Kidney tubule cell (primary cell): ENCODE results near the gene ABCF3.

Source experiments
- DNase-seq: peaks from one replicate; pipeline ENCODE4 v3.0.0-alpha.2; 2018; ENCODE audit warnings: low spot score

Gene ABCF3

GRCh38 chr3:184167786-184168185, 18.2 kb upstream of the ABCF3 start:
- DNase-seq = no peak

DNA sequence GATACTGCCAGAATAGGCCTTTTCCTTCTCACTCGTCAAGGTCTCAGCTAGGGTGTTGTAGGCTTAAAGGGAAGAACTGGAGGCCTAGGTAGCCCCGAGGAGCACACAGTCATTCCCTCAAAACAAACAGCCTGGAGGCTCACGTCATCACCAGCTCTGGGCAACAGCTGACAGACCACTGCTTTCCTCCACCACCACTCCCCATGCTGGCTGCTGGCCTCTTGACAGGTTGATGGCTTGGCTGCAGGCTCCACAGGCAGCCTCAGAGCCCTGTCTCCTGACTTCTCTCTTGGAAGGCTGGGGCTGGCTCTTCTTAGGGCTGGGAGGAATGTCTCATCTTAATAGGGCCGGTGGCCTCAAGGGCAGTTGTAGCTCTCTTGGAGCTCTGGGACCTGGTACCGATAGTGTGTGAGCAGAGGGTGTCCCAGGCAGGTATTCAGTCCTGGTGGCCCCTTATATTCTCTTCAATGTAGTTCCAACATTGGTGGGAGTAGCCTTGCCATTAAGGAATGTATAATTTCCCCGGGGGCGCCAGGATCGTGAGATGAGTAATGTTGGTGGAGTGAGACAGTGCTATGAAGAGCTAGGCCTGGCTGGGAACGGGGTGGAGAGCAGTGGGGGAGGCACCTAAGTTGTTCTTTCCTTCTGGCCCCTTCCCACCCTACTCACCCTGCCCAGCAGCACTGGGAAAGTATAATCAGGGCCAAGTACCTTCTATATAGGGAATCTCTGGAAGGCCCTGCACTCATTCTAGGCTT, 17.5 kb upstream of the ABCF3 start:
- DNase-seq = peak; percentile 15

- no peak for DNase-seq
Observed at GRCh38 chr3:184169896-184170875, 15.8 kb upstream of the ABCF3 start.

DNA sequence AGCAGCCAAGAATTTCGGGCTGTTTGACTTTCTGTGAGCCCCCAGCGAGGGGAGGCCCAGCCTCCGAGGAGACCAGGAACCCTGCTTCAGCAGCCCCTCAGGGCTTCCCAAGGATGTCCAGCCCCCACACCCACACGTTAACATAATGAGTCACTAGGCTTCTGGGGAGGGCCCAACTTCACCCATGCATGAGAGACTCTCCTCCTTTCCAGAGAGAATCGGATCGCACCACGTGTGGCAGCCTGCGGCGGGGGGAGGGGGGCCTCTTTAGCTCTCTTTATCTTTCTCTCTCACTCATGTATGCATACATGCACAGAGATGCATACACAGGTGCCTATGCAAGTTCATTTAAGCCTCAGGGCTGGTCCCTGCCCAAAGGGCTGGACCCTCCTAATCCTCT, 14.4 kb upstream of the ABCF3 start:
- DNase-seq = peak; percentile 75

DNA sequence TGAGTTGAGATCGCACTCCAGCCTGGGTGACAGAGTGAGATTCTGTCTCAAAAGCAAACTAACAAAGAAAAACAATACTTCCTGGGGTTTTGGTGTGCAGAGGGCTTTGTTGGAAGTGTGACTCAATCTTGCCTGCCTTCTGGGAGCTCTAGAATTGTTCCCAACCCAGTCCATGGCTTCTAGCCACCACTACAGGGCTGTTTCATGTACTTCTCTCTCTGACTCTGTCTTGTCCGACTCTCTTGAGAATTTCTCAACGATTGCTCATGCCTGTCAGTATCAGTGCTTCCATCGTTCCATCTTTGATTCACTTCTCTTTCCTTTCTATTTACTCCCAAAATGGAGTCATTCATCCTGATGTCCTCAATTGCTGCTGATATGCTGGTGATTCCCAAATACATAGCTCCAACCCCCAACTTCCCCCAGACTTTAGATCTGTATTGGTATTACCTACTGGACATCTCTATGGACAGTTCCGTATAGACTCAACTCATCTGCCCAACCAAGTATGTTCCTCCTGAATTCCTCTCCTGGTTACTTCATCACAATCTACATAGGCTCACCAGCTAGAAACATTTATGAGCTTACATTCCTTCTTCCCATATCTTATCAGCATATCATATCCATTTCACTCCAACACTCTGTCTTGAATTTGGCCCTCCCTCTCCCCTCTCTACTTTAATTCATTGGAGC, 13.2 kb upstream of the ABCF3 start:
- DNase-seq = peak; percentile 22

GRCh38 chr3:184173374-184173722, 12.7 kb upstream of the ABCF3 start:
- DNase-seq = no peak

- no peak for DNase-seq
Observed at GRCh38 chr3:184174284-184174645, 11.7 kb upstream of the ABCF3 start.

GRCh38 chr3:184174646-184175492, 11.1 kb upstream of the ABCF3 start, which contains the start of gene AP2M1:
AP2M1 (plus strand) TSS chr3:184174855; CDS start chr3:184176994, 2,139 bp downstream.
- peak; percentile 99 for DNase-seq

GRCh38 chr3:184175506-184175905, 10.5 kb upstream of the ABCF3 start:
- peak; percentile 10 for DNase-seq

DNA sequence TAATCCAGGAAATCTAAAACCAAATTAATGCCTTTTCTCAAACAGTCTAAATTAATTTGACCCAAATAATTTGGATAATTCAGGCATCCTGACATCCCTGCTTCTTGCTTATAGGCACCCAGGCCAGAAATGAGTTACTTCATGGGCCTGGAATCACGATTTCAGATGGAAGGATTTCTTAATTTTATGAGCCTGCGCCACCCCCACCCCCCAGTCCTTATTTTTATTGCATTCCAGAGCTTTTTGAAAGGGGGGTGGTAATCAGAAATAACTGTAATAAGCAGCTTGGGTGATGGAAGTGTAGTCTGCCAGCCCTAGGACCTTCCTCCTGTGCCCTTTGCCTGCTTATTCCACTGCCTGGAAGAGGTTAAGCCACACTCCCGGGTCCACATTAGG, 10.0 kb upstream of the ABCF3 start:
- DNase-seq = no peak

DNA sequence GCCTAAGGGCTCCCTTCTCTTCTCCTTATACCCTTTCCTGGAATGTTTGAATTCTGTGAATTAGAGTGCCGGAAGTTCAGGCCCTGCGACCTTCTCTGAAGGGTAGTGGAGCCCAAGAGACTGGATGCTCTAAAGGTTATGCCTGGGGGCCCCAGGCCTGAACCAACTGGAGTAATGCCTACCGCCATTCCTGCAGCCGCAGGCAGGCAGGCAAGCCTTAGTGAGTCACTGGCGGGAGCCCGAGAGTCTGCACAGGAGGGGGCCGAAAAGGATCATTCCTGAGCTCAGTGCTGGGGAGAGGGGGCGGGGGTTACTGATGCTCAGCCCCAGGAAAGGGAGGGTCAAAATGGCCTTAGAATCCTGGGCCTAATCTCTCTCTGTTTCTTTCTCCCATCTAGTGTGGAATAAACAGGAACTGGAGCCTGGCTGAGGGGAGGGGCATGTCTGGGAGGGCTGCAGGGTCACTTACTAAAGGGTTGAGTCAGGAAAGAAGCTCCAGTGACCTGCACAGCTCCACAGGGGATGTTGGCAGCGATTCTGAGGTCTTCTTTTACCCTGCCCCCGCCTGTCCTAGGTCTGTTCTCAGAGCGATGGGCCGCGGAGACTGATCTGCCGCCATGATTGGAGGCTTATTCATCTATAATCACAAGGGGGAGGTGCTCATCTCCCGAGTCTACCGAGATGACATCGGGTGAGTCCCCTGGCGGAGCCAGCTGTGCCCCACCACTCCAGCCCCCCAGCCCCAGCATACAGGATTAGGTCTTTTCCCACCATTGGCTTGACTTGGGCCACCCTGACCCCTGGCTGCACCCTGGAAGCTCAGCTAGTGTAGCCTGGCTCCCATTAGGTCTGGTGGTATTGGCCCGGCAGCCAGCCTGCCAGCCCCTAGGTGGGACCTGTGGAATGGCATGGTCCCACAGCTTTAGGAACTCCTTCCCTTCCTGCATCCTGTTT, 9.3 kb upstream of the ABCF3 start:
- peak; percentile 97 for DNase-seq

GRCh38 chr3:184177331-184177731, 8.7 kb upstream of the ABCF3 start:
- peak; percentile 32 for DNase-seq

DNA sequence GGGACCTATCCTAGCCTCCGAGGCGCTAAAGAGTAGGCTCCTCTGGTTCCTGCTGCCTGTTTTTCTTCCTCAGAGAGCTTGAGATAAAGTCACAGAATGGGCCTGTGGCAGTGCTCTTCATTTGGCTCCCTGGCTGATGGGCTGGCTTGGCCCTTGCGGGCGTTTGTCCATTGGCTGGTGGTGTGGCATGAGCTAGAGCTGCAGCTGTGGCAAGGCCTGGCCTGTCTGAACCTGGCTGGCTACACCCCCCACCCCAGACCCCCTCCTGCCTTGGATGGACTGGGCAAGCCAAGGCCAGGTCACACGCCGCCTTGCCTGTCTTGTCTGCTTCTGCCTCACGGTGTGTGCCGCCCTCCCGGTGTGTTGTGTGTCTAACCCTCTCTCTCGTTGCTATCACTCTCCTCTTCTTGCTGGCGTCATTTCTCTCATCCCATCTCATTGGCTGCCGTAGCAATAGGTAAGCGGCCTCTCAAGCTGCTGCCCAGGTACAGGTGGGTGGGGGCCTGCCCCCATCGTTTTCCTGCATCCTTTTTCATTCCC, 8.2 kb upstream of the ABCF3 start:
- no peak for DNase-seq

GRCh38 chr3:184178521-184179138, 7.4 kb upstream of the ABCF3 start:
- no peak for DNase-seq

- peak; percentile 49 for DNase-seq
Observed at GRCh38 chr3:184180165-184180564, 5.8 kb upstream of the ABCF3 start.

GRCh38 chr3:184181596-184181995, 4.4 kb upstream of the ABCF3 start:
- no peak for DNase-seq

- no peak for DNase-seq
Observed at GRCh38 chr3:184183679-184184078, 2.3 kb upstream of the ABCF3 start.

DNA sequence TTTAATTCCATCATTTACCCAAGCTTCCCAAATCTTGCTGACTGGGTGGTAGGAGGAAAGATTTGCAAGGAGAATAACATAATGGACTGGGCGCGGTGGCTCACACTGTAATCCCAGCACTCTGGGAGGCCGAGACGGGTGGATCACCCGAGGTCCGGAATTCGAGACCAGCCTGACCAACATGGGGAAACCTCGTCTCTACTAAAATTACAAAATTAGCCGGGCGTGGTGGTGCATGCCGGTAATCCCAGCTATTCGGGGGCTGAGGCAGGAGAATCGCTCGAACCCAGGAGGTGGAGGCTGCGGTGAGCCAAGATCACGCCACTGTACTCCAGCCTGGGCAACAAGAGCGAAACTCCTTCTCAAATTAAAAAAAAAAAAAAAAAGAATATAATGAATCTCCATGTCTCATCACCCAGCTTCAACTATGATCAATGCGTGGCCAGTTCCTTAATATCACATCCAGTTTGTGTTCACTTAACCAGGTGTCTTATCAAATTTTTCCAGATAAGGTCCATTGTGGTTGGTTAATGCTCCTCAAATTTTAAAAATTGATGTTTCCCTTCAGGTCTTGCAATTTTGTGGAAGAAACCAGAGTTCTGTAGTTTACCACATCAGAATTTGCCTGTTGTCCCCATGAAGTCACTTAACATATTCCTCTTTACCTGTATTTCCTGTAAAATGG, 1.3 kb upstream of the ABCF3 start:
- DNase-seq = no peak
